HG02943 (cell line): ENCODE results near the gene MLXIPL.
"Not testable (repeated sequence)": the region's sequence is repeated elsewhere in the genome, so short reads cannot be mapped to it uniquely, and the experiment has no call there.

ENCODE experiments used
- ATAC-seq: cut with Tn5 transposase; IDR thresholded peaks from one replicate; pipeline ENCODE4 v1.9.1; 2021; ENCODE audit warnings: mild to moderate bottlenecking, low read depth, moderate library complexity; ENCODE audit not compliant: unreplicated experiment

MLXIPL gene

GRCh38 chr7:73586911-73587310, 37.4 kb downstream of the MLXIPL start:
- ATAC-seq: no peak

- ATAC-seq: no peak
Measured at GRCh38 chr7:73585196-73585595, 39.1 kb downstream of the MLXIPL start.

DNA sequence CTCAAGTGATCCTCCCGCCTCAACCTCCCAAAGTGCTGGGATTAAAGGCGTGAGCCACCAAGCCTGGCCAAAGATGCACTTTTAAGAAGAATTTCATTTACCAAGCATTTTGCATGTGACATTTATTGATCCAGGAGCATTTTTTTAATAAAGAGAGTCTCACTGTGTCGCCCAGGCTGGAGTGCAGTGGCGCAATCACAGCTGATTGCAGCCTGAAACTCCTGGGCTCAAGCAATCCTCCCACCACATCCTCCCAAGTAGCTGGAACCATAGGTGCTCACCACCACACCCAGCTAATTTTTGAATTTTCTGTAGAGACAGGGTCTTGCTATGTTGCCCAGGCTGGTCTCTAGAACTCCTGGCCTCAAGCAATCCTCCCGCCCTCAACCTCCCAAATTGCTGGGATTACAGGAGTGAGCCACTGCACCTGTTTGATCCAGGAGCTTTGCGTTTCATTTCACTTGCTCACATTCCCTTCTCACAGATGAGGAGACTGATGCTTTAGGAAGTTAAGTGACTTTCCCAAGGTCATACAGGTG, 41.6 kb downstream of the MLXIPL start:
- no peak for ATAC-seq

- ATAC-seq: not testable (repeated sequence)
Measured at GRCh38 chr7:73581006-73581405, 43.3 kb downstream of the MLXIPL start.

DNA sequence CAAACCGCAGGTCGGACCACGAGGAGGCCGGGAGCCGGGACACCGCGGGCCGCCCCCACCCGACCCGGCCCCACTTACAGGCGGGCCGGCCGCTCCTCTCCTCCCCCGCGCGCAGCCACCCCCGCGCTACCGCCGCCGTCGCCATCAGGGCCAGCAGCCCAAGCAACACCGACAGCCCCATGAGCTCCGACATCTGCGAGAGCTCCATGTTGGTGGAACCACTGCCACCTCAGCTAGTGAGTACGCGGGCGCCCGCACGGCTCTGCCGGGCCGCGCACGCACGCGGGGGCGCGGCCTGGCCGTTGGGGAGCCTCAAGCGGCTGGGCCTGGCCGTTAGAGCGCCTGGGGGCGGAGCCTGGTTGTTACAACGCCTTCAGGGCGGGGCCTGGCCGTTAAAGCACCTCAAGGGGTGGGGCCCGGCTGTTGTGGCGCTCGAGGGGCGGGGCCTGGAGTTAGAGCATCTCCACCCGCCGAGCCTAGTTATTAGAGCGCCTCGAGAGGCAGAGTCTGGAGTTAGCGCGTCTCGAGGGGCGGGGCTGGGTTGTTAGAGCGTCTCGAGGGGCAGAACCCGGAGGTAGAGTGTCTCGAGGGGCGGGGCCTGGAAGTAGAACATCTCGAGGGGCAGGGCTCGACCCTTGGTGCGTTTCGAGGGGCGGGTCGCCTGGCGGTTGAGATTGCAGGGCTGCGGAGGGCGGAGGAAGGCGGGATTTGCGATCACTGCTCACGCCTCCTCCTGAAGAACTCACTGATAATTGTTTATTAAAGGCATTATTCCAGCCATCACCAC, 45.8 kb downstream of the MLXIPL start, which contains the start of gene TBL2:
TSS of gene TBL2 (minus strand) at position 238 of the 787 bp plus-strand sequence. CDS start at position 208, 30 bp downstream.
- ATAC-seq: peak; percentile 85

- no peak for ATAC-seq
Measured at GRCh38 chr7:73577627-73578341, 46.5 kb downstream of the MLXIPL start.

GRCh38 chr7:73573791-73574190, 50.5 kb downstream of the MLXIPL start:
- no peak for ATAC-seq

- no peak for ATAC-seq
Measured at GRCh38 chr7:73573276-73573675, 51.0 kb downstream of the MLXIPL start.

DNA sequence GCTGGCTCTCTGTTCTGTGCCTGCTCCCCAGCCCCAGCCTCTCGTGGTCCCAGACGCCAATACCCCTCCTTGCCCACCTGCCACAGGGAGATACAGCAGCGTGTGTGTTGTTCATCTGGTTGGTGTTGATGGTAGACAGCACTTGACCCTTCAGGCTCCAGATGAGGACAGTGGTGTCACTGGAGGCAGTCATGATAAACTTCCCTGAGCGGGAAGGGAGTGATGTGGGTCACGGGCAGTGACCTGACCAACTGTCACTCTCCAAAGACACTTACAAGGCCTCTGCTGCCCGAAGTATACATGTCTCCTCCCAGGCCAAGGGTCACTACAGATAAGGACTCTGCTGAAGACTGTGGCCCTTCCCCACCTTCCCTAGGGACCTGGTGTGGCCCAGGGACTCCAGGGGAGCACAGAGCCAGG, 51.5 kb downstream of the MLXIPL start:
- no peak for ATAC-seq

DNA sequence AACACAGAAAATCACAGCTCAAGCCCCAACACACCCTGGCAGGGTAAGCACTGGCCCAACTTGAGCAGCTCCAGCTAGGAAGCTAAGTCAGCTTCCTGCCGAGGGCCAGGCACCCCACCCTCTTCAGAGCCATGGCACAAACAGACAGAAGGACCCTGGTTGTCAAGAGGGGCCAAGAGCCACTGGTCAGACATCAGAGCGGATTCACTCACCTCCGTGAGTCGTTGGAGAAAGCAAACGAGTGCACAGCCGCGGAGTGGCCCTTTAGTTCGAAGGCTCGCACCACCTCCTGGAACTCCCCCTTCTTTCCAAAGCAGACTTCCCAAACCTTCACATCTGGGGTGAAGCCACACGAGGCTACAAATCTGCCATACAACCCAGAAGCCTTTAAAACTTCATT, 53.3 kb downstream of the MLXIPL start:
- no peak for ATAC-seq

- ATAC-seq: no peak
Measured at GRCh38 chr7:73570521-73570920, 53.8 kb downstream of the MLXIPL start.

DNA sequence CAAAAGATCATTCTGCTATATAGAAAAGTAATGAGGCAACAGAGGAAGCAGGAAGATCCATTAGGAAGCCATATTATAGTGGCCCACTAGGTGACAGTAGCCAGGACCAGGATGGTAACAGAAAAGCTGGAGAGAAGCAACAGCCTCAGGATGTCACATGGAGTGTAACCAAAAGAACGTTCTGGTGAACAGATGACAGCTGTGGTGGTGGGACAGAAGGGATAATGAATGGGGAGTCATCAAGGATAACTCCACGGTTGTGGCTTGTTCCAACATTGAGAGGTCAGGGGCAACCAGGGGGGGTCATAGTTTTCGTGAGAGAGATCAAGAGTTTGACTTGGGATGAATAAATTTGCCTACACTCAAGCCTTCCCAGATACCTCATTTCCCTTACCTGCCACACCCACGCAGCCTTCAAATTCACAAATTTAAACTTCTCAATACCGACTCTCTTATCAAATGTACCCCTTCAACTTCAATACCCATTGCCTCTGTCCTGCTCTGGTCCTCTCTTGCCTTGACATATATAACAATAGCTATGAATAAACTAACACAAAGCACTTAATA, 55.2 kb downstream of the MLXIPL start:
- no peak for ATAC-seq

GRCh38 chr7:73567846-73568685, 56.3 kb downstream of the MLXIPL start:
- no peak for ATAC-seq

DNA sequence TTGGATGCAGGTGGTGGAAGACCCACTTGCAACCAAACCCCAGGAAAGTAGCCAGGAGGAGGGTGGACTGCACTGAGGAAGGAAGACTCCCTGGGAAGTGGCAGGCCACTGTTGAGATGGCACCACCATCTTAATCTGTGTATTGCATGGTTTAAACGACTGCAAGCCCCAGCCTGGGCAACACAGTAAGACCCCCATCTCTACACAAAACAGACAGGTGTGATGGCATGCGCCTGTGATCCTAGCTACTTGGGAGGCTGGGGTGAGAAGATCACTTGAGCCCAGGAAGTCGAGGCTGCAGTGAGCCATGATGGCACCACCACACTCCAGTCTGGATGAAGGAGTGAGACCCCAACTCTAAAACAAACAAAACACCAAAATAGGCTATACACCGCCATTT, 57.2 kb downstream of the MLXIPL start:
- ATAC-seq: no peak

- not testable (repeated sequence) for ATAC-seq
Measured at GRCh38 chr7:73566431-73566830, 57.9 kb downstream of the MLXIPL start.

- ATAC-seq: no peak
Measured at GRCh38 chr7:73565675-73566340, 58.5 kb downstream of the MLXIPL start.

DNA sequence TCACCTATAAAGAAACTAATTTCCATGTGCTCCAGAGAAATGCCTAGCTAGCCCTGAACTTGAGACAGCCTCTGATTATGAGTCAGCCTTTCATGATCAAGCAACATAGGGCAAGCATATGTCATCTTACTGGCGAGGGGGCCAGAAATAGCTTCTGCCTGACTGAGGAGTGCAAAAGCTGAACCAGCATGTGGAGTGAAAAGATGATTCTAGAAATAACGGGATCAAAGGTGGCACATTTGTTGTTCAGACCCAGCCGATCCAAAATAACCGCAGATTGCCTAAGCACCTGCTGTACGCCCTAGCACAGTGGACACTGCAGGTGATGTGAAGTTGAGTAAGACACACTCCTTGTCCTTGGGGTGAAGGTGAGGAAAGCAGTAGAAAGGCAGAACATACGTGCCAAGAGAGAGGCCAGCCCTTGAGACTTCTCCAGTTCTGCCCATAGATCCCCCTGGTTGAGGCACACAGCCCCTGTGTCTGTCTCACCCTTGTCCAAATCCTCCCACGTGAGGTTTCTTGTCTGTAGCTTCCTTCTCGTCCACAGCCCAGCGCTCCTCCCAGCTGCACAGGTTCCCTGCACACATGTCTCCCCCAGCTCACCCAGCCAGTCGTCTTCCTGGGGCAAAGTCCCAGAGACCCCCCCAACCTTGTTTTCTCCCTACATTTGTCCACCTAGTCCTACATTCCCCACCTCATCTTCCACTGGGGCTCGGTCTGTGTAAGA, 64.0 kb downstream of the MLXIPL start:
- ATAC-seq: no peak

GRCh38 chr7:73557397-73558257, 66.7 kb downstream of the MLXIPL start, which contains the start of gene BCL7B:
BCL7B (minus strand) TSS chr7:73557690; CDS start chr7:73557578, 112 bp downstream.
- peak; percentile 42 for ATAC-seq
